ENCODE data around the gene SLC48A1. TPM values are rescaled to one million over a fixed set of nuclear protein-coding genes. Genes with fewer than 3 reads are reported as not detected.

Gene SLC48A1
- total RNA-seq, 1 donor from 2014 or later = 10.3 TPM

- DNase-seq (ENCODE audit: low read depth) = no peak
- H3K4me3 ChIP-seq (ENCODE audit: low read depth, low read length) = no peak overlapping the region
- peaks cover 36% of the 10 kb centered on the region for H3K36me3 ChIP-seq (ENCODE audit: control insufficient read depth, insufficient read depth, low read length)
- no peak for FAIRE-seq
- H3K27me3 ChIP-seq (ENCODE audit: control insufficient read depth, insufficient read depth, low read length) = no peaks in the 10 kb centered on the region
- no peak for TF ChIP-seq CTCF (IDR thresholded peaks at IDR 0.05; ENCODE audit: insufficient read depth, low read length, severe bottlenecking)
Measured at GRCh38 chr12:47795814-47796411, 22.9 kb downstream of the SLC48A1 start.

GRCh38 chr12:47797441-47797840 lies 24.4 kb downstream of the SLC48A1 start:
- no peak for FAIRE-seq
- TF ChIP-seq CTCF (IDR thresholded peaks at IDR 0.05; ENCODE audit: insufficient read depth, low read length, severe bottlenecking) = peak; percentile 52
- Histone ChIP-seq H3K36me3 (ENCODE audit: control insufficient read depth, insufficient read depth, low read length) (peaks cover 27% of the 10 kb centered on the region), H3K4me3 (ENCODE audit: low read depth, low read length) (no peak overlapping the region), H3K27me3 (ENCODE audit: control insufficient read depth, insufficient read depth, low read length) (no peaks in the 10 kb centered on the region)
- DNase-seq (ENCODE audit: low read depth) = no peak

- H3K36me3 ChIP-seq (ENCODE audit: control insufficient read depth, insufficient read depth, low read length) = peaks cover 23% of the 10 kb centered on the region
- DNase-seq (ENCODE audit: low read depth) (no peak), FAIRE-seq (no peak)
- no peak overlapping the region for H3K4me3 ChIP-seq (ENCODE audit: low read depth, low read length)
- no peak for TF ChIP-seq CTCF (IDR thresholded peaks at IDR 0.05; ENCODE audit: insufficient read depth, low read length, severe bottlenecking)
- H3K27me3 ChIP-seq (ENCODE audit: control insufficient read depth, insufficient read depth, low read length) = no peaks in the 10 kb centered on the region
Measured at GRCh38 chr12:47798382-47798948, 25.4 kb downstream of the SLC48A1 start.

- Histone ChIP-seq H3K4me3 (ENCODE audit: low read depth, low read length) (no peak overlapping the region), H3K27me3 (ENCODE audit: control insufficient read depth, insufficient read depth, low read length) (no peaks in the 10 kb centered on the region), H3K36me3 (ENCODE audit: control insufficient read depth, insufficient read depth, low read length) (peaks cover 19% of the 10 kb centered on the region)
- TF ChIP-seq CTCF (IDR thresholded peaks at IDR 0.05; ENCODE audit: insufficient read depth, low read length, severe bottlenecking) = no peak
- FAIRE-seq (no peak), DNase-seq (ENCODE audit: low read depth) (no peak)
Measured at GRCh38 chr12:47799357-47799955, 26.4 kb downstream of the SLC48A1 start.

- no peaks in the 10 kb centered on the region for H3K27me3 ChIP-seq (ENCODE audit: control insufficient read depth, insufficient read depth, low read length)
- H3K36me3 ChIP-seq (ENCODE audit: control insufficient read depth, insufficient read depth, low read length) = peaks cover 15% of the 10 kb centered on the region
- TF ChIP-seq CTCF (IDR thresholded peaks at IDR 0.05; ENCODE audit: insufficient read depth, low read length, severe bottlenecking) = no peak
- H3K4me3 ChIP-seq (ENCODE audit: low read depth, low read length) = no peak overlapping the region
- no peak for DNase-seq (ENCODE audit: low read depth)
- no peak for FAIRE-seq
Measured at GRCh38 chr12:47800582-47800981, 27.5 kb downstream of the SLC48A1 start.

All from bronchial epithelial cell (primary cell).